Naive thymus-derived CD8-positive, alpha-beta T cell (primary cell): ENCODE measurements around the gene SDC1. TPM values are rescaled to one million over a fixed set of nuclear protein-coding genes. Genes with fewer than 3 reads are reported as not detected.
"Not testable (repeated sequence)": the region's sequence is repeated elsewhere in the genome, so short reads cannot be mapped to it uniquely, and the experiment has no call there.

Experiments used
- ATAC-seq, 2 donors: fragments of 150-1000 bp; cut with Tn5 transposase in 1 of 2; sonication (Bioruptor Pico), chemical (Tn5 transposase) in 1 of 2; 1 replicate in 1 of 2; 2 replicates in 1 of 2; pipeline ENCODE4 v1.10.0; 2021; ENCODE audit warnings: mild to moderate bottlenecking in 2 of 2, moderate library complexity in 2 of 2
- POLR2A ChIA-PET: fragments of 350-600 bp; sonication (Branson Sonifier 250); formaldehyde crosslinking; loops from one replicate; lab custom pipeline; 2021; ENCODE audit warnings: antibody characterized with exemption; lab: Charles Lee
- DNase-seq, 10 donors: peaks; one replicate each; pipeline versions ENCODE4 v3.0.0 to v3.0.0-alpha.2; 2020 to 2022
- H3K27ac Mint-ChIP-seq, 10 donors: one replicate each; pipeline ENCODE4 v1.8.0; 2020 to 2022; ENCODE audit warnings: mild to moderate bottlenecking in 10 of 10, mixed read lengths in 10 of 10, moderate library complexity in 4 of 10, inconsistent platforms in 1 of 10
- H3K27me3 Mint-ChIP-seq, 5 donors: one replicate each; pipeline ENCODE4 v1.8.0; 2021 to 2022; ENCODE audit warnings: mixed read lengths in 5 of 5
- H3K36me3 Mint-ChIP-seq, 3 donors: one replicate each; pipeline ENCODE4 v1.8.0; 2020 to 2022; ENCODE audit warnings: mixed read lengths in 3 of 3, mild to moderate bottlenecking in 2 of 3, inconsistent platforms in 1 of 3
- H3K4me1 Mint-ChIP-seq, 4 donors: one replicate each; pipeline ENCODE4 v1.8.0; 2021 to 2022; ENCODE audit warnings: mixed read lengths in 4 of 4
- H3K4me3 Mint-ChIP-seq, 10 donors: one replicate each; pipeline ENCODE4 v1.8.0; 2020 to 2022; ENCODE audit warnings: mild to moderate bottlenecking in 10 of 10, mixed read lengths in 10 of 10, moderate library complexity in 6 of 10, inconsistent platforms in 1 of 10
- H3K9me3 Mint-ChIP-seq, 9 donors: one replicate each; pipeline ENCODE4 v1.8.0; 2020 to 2022; ENCODE audit warnings: mixed read lengths in 9 of 9, mild to moderate bottlenecking in 3 of 9, inconsistent platforms in 1 of 9, moderate library complexity in 1 of 9
- polyA plus RNA-seq, 3 donors: library from polyadenylated mRNA; unstranded; fragments of 300-500 nt; fragmentation: Illumina TruSeq; gene quantifications; one replicate each; pipeline ENCODE4 v1.2.3, GENCODE V29; 2021
- total RNA-seq, 8 experiments: library from RNA in 2 of 8; stranded (reverse) in 2 of 8; gene quantifications; one replicate each; pipeline ENCODE4 v1.2.3 and lab custom pipeline; 2021 to 2026

Gene SDC1, protein sequence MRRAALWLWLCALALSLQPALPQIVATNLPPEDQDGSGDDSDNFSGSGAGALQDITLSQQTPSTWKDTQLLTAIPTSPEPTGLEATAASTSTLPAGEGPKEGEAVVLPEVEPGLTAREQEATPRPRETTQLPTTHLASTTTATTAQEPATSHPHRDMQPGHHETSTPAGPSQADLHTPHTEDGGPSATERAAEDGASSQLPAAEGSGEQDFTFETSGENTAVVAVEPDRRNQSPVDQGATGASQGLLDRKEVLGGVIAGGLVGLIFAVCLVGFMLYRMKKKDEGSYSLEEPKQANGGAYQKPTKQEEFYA
- total RNA-seq (not detected), polyA plus RNA-seq (not detected), total RNA-seq (lab: John Stamatoyannopoulos, UW) (0 to 0.34 (median 0) reads per million in 6 experiments)

DNA sequence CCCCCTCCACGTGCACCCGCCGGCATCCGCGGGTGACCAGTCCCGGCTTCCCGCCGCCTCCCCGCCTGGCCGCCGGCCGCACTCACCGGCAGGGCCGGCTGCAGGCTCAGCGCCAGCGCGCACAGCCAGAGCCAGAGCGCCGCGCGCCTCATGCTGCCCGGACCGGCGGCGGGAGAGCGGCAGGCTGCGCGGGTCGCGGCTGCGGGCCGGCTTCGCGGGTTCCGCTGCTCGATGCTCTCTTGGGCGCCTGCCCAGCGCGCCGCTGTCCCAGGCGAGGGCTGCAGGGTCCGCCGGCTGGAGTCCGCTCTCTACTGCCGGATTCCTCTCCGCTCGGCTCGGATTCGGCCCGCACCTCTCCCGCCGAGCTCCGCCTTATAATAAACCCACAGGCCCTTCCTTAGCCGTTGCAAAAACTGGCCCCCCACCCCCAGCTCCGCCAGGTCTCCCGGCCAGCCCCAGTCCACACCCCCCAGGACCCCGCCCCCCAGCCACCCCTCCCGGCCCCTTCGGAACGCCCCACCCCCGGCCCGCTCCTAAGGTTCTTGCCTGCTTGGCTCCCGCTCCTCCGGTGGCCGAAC lies at the start of gene SDC1:
TSS of gene SDC1 (minus strand) at position 415 of the 578 bp plus-strand sequence. CDS start at position 152, 263 bp downstream.
- Mint-ChIP-seq H3K36me3 (no peaks in the 10 kb centered on the region), H3K4me1 (peaks cover 0 to 9% (median 4%) of the 10 kb centered on the region in 4 donors), H3K27me3 (peaks cover 17 to 61% (median 49%) of the 10 kb centered on the region in 5 donors), H3K27ac (no peak within 1 kb of the TSS), H3K9me3 (peaks cover 0 to 2% (median 0%) of the 10 kb centered on the region in 9 donors), H3K4me3 (peak within 1 kb of the TSS in 9 of 10 donors; percentile 44 to 67 (median 56))
- DNase-seq (no peak), ATAC-seq (peak in 1 of 2 donors; percentile 32)
- POLR2A ChIA-PET = no interaction called here

DNA sequence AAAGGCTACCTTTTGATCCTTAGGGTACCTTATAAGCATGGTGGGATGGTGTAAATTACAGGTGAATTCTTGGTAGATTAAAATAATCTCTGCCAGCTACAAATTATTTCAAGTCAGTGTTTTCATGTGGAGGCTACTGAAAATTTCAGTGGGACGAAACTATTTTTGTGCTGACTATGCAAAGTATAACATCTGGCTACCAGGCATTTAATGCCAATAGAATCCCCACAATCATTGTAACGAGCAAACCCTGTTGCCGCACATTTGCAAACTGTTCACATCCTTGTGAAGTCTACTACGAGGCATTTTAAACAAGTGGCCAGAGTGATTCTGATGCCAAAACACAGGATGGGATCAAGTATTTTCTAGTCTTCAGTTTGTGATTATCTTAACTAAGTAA lies 48.1 kb upstream of the SDC1 start:
- Mint-ChIP-seq H3K9me3 (no peaks in the 10 kb centered on the region), H3K36me3 (peaks cover 6 to 63% (median 6%) of the 10 kb centered on the region in 3 donors), H3K27me3 (no peaks in the 10 kb centered on the region), H3K4me3 (no peak overlapping the region), H3K4me1 (peaks cover 5 to 21% (median 14%) of the 10 kb centered on the region in 4 donors), H3K27ac (peak overlapping the region in 1 of 10 donors; percentile 54)
- ATAC-seq (no peak), DNase-seq (no peak)
- POLR2A ChIA-PET = no interaction called here

DNA sequence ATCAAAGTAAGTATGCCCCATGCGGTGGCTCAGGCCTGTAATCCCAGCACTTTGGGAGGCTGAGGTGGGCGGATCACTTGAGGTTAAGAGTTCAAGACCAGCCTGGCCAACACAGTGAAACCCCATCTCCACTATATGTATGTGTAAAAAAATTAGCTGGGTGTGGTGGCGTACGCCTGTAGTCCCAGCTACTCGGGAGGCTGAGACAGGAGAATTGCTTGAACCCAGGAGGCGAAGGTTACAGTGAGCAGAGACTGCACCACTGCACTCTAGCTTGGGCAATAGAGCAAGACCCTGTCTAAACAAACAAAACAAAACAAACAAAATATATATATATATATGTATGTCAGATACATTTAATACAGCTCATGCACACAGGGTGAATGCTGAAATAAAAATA lies 43.4 kb upstream of the SDC1 start:
- H3K27me3 Mint-ChIP-seq, POLR2A ChIA-PET, H3K9me3 Mint-ChIP-seq, H3K27ac Mint-ChIP-seq, ATAC-seq, H3K4me3 Mint-ChIP-seq, DNase-seq: not testable (repeated sequence)
- peaks cover 6 to 69% (median 9%) of the 10 kb centered on the region in 3 donors for H3K36me3 Mint-ChIP-seq
- H3K4me1 Mint-ChIP-seq = peaks cover 7 to 18% (median 13%) of the 10 kb centered on the region in 4 donors

DNA sequence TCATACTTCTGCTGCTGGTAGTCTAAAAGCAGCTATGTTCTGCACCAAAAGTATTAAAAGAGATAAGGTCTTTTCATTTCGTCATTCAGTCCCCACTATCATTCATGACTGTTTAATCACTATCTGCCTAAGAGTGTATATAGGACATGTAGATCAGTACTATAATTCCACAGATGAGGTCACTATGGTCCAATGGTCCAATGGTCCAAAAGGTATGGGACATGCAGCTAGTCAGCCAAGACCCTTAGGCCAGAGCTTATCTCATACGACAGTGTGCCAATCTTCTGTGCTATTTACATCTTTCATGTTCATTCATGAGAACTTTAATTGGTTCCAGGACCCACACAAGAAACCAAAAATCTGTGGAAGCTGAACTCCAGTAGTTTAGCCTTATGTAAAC lies 42.6 kb upstream of the SDC1 start:
- Mint-ChIP-seq H3K4me1 (peaks cover 6 to 18% (median 12%) of the 10 kb centered on the region in 4 donors), H3K4me3 (no peak overlapping the region), H3K27ac (peak overlapping the region in 4 of 10 donors; percentile 32 to 94 (median 47)), H3K36me3 (peaks cover 6 to 69% (median 9%) of the 10 kb centered on the region in 3 donors), H3K9me3 (no peaks in the 10 kb centered on the region), H3K27me3 (no peaks in the 10 kb centered on the region)
- ATAC-seq (no peak), DNase-seq (no peak)
- POLR2A ChIA-PET = no interaction called here

DNA sequence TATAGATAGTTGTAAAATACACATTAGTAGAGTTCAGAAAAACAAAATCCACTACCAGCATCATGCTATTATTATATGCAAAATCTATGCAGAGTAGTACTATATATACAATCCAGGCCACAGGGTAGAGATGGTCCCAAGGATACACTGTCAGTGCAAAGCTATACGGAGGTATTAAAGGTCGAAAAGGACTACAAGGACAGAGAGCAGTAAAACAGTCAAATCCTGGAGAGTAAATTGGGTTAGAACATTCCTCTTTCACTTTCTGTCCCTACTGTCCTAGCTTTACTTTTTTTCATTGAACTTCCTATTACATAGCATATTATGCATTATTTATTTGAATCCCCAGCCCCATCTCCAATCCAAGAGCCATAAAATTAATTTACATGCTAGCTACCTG lies 39.7 kb upstream of the SDC1 start:
- peaks cover under 1 to 75% (median 6%) of the 10 kb centered on the region in 3 donors for H3K36me3 Mint-ChIP-seq
- ATAC-seq (no peak), DNase-seq (no peak)
- no peak overlapping the region for H3K4me3 Mint-ChIP-seq
- peaks cover 4 to 13% (median 7%) of the 10 kb centered on the region in 4 donors for H3K4me1 Mint-ChIP-seq
- H3K27ac Mint-ChIP-seq = peak overlapping the region in 5 of 10 donors; percentile 1 to 74 (median 27)
- H3K27me3 Mint-ChIP-seq = no peaks in the 10 kb centered on the region
- POLR2A ChIA-PET = interaction anchor here (0.9 kb wide), 1 partner anchor 24 kb away, joined by 3 read pairs; no protein-coding TSS in a partner anchor
- no peaks in the 10 kb centered on the region for H3K9me3 Mint-ChIP-seq

DNA sequence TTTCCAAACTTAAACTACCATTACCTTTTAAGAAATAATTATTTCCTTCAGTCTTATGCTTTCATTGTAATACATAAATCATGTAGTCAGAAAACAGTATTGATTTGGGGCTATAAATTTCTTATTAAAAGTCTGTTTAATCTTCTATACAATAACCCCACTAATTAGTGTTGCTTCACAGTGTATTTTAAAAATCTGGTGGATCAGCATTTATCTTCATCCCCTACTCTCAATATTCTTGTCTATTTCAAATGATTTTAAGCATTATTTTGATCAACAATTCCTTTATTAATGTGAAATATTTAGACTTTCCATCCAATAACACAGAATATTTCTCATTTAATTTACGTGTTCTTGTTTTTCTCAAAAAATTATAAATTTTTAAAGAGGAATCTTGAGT lies 32.5 kb upstream of the SDC1 start:
- POLR2A ChIA-PET = no interaction called here
- ATAC-seq (no peak), DNase-seq (no peak)
- H3K9me3 Mint-ChIP-seq = no peaks in the 10 kb centered on the region
- no peak overlapping the region for H3K4me3 Mint-ChIP-seq
- H3K27ac Mint-ChIP-seq = no peak overlapping the region
- no peaks in the 10 kb centered on the region for H3K4me1 Mint-ChIP-seq
- no peaks in the 10 kb centered on the region for H3K27me3 Mint-ChIP-seq
- H3K36me3 Mint-ChIP-seq = peaks cover 0 to 79% (median 13%) of the 10 kb centered on the region in 3 donors

DNA sequence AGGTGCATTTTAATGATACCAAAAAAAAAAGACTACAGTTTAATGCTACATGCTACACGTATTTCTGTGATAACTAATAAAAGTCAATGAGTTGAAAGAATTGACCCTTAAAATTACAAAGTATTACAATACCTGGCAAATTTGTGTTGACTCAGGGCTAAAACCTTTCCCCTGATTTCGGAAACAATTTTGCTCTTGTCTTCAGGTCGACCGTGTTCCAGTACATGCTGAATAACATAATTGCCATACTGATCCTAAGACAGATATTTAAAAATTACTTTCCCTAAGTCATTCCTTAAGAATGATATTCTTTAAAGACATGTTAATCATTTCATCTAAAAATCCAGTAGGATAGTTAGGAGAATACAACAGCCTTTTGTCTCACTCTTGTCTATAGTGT lies 29.8 kb upstream of the SDC1 start:
- no peaks in the 10 kb centered on the region for H3K27me3 Mint-ChIP-seq

DNA sequence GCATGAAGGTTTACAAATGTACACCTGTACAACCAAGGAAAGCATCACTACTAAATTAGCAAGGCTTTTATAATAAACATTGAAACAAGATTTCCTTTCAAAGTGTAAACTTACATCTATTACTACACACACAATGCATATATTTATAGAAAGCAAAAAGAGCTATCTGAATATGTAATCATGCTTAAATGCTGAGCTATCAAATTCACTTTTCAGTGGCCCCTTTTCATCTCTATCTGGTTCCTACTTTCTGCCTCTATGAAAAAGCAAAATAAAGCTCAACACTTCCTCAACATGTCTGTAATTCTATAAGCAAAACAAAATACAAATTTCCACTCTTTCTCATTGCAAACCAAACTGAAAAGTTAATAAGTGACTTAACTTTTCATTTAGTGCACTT lies 25.5 kb upstream of the SDC1 start:
- DNase-seq (no peak), ATAC-seq (no peak)
- H3K27me3 Mint-ChIP-seq = no peaks in the 10 kb centered on the region
- H3K9me3 Mint-ChIP-seq = no peaks in the 10 kb centered on the region
- peak overlapping the region in 1 of 10 donors; percentile 28 for H3K27ac Mint-ChIP-seq
- H3K4me3 Mint-ChIP-seq = no peak overlapping the region
- POLR2A ChIA-PET = no interaction called here
- no peaks in the 10 kb centered on the region for H3K4me1 Mint-ChIP-seq
- peaks cover 8 to 84% (median 65%) of the 10 kb centered on the region in 3 donors for H3K36me3 Mint-ChIP-seq

More for the DNA sequence above, 29.8 kb upstream of the SDC1 start:
- Mint-ChIP-seq H3K27ac (no peak overlapping the region), H3K36me3 (peaks cover 0 to 85% (median 29%) of the 10 kb centered on the region in 3 donors), H3K9me3 (no peaks in the 10 kb centered on the region), H3K4me1 (no peaks in the 10 kb centered on the region), H3K4me3 (no peak overlapping the region)
- POLR2A ChIA-PET = no interaction called here
- no peak for DNase-seq
- no peak for ATAC-seq

DNA sequence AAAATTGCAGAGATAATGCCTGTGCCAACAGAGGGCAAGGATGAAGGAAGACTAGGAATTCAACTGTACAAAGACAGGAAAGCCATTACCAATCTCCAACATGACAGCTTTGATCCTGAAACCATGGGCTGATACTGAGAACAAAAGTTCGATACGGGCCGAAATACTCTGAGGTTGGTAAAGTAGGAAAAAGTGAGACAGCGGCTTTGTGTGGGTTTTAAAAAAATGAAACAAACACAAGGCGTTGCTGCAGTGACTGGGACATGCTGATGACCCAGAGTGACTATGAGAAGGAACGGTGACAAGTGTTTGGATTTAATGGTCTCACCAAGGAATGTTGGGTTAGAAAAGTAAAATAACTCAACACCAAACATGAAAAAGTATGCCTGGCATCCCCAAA lies 24.2 kb upstream of the SDC1 start:
- Mint-ChIP-seq H3K36me3 (peaks cover 8 to 72% (median 60%) of the 10 kb centered on the region in 3 donors), H3K4me1 (peaks cover 0 to 2% (median 0%) of the 10 kb centered on the region in 4 donors), H3K4me3 (no peak overlapping the region), H3K9me3 (no peaks in the 10 kb centered on the region), H3K27me3 (no peaks in the 10 kb centered on the region), H3K27ac (peak overlapping the region in 5 of 10 donors; percentile 2 to 74 (median 35))
- DNase-seq = no peak
- ATAC-seq = no peak
- POLR2A ChIA-PET = no interaction called here

DNA sequence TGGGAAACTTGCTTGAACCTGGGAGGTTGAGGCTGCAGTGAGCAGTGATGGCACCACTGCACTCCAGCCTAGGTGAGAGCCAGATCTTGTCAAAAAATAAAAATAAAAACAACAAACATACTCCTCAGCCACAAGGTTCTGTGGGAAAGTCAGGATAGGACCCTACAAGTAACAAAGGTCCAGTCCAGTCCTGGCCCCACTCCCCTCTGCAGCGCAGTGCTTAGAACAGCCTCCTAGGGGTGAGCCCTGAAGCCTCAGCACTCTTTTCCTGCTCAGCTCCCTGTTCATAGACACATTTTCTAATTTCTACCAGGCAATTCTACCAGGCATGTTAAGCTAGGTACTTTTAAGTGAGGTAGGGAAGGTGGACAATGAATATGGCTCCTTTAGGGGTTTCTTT lies 22.2 kb upstream of the SDC1 start:
- H3K36me3 Mint-ChIP-seq = peaks cover 8 to 51% (median 49%) of the 10 kb centered on the region in 3 donors
- peak overlapping the region in 5 of 10 donors; percentile 18 to 39 (median 35) for H3K27ac Mint-ChIP-seq
- H3K4me3 Mint-ChIP-seq = peak overlapping the region in 1 of 10 donors; percentile 20
- peak in 1 of 2 donors; percentile 34 for ATAC-seq
- no peaks in the 10 kb centered on the region for H3K27me3 Mint-ChIP-seq
- H3K4me1 Mint-ChIP-seq = peaks cover under 1 to 9% (median 4%) of the 10 kb centered on the region in 4 donors
- POLR2A ChIA-PET = no interaction called here
- no peak for DNase-seq
- no peaks in the 10 kb centered on the region for H3K9me3 Mint-ChIP-seq

DNA sequence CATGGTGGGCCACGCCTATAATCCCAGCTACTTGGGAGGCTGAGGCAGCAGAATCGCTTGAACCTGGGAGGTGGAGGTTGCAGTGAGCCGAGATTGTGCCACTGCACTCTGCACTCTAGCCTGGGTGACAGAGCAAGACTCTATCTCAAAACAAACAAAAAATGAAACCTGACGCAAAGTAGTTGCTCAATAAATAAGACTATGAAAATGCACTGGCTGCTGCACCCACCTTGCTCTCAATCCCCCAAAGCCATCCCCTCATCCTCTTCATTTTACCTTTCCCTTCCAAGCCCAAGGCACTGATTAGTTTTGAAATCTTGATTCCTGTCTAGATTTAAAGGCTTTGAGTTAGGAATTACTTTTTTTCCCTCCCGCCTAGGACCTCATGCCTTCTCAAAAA lies 18.7 kb upstream of the SDC1 start:
- H3K27me3 Mint-ChIP-seq = not testable (repeated sequence)
- Mint-ChIP-seq H3K4me3 (peak overlapping the region in 2 of 10 donors; percentile 4 to 57), H3K4me1 (peaks cover 5 to 17% (median 11%) of the 10 kb centered on the region in 4 donors)

DNA sequence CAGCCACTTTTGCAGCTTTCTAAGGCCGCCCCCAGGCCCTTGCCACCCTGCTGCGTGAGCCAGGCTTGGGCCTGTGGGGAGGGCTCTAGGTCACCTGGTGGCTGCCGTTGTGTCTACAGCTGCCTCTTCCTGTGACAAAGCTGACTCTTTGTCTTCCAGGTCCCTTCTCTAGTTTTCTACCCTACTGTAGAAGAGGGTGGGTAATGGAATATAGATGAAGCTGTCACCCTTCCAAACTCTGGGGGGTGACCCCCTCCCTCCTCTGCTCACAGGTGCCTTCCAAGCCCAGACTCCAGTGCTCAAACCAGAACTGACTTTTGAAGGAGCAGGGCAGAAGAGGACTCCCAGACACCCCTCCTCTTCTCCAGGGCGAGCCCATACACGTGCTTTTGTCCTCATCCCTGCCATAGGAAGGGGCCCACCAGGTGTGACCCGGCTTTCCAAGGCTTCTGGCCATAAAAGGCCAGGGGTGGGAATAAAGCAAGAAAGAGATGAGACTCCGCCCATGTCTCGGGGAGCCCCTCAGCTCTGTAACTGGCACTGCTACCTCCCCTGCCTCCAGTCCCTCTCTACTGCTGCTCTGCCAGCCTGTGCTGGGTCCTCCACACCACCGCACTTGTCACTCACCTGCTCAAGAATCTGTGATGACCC lies 17.9 kb upstream of the SDC1 start:
- Mint-ChIP-seq H3K9me3 (peaks cover 0 to 5% (median 0%) of the 10 kb centered on the region in 9 donors), H3K27ac (peak overlapping the region in 4 of 10 donors; percentile 56 to 80 (median 68)), H3K36me3 (peaks cover 4 to 20% (median 13%) of the 10 kb centered on the region in 3 donors), H3K4me3 (peak overlapping the region in 3 of 10 donors; percentile 8 to 70 (median 24)), H3K4me1 (peaks cover 5 to 17% (median 11%) of the 10 kb centered on the region in 4 donors), H3K27me3 (peaks cover 0 to 3% (median 0%) of the 10 kb centered on the region in 5 donors)
- ATAC-seq (peak in 1 of 2 donors; percentile 35), DNase-seq (no peak)
- POLR2A ChIA-PET = no interaction called here

More for the DNA sequence above, 18.7 kb upstream of the SDC1 start:
- ATAC-seq, POLR2A ChIA-PET, H3K9me3 Mint-ChIP-seq, DNase-seq: not testable (repeated sequence)
- Mint-ChIP-seq H3K27ac (peak overlapping the region in 6 of 10 donors; percentile 11 to 88 (median 44)), H3K36me3 (peaks cover 8 to 27% (median 19%) of the 10 kb centered on the region in 3 donors)
